ENCODE measurements around the gene INS. TPM values are rescaled to one million over a fixed set of nuclear protein-coding genes. Genes with fewer than 3 reads are reported as not detected.
A peak's percentile ranks its signal among the peaks of the same experiment; 100 is the strongest.

INS gene
- total and polyA plus RNA-seq, 2 of the 8 experiments (the other 6 are each of a cell fraction or from before 2014, with no cell fraction given) = not detected

DNA sequence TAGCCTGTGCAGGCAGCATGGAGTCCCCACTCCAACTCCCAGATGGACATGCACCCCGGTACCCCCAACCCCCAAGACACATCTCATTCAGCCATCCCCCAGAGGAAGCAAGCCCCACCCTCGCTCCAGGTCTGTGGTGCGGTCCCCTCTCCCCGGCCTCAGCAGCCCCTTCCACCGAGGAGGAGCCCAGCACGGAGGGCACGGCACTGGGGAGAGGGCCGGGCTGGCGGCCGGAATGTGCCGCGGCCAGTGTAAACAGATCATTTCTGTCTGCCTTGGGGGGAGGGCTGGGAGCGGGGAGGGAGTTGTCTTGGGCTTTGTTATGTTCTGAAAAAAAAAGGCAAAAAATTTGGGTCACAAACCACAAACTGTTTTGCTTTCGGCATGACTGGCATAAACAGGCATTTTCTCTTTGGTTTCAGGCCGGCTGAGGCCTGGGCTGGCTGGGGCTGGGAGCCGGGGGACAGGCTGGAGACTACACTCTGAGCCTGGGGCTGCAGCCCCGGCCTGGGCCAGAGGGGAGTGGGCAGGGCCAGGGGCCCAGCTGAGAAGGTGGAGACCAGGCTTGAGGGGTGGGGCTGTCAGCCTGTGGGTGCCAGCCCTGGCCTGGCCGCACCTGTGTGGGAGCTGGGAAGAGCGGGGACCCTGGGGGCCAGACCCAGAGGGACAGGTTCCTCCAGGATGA lies 38.6 kb downstream of the INS start:
- Histone ChIP-seq H3K4me2 (ENCODE audit: insufficient read depth in 1 of 2, low read depth in 2 of 2, low read length in 2 of 2) (no peak overlapping the region), H3K4me3 (ENCODE audit: extremely low read depth in 1 of 4, insufficient read depth in 2 of 4, low read depth in 3 of 4, low read length in 4 of 4) (no peak overlapping the region), H4K8ac (ENCODE audit: extremely low read depth, insufficient read depth, low read length) (peak overlapping the region; percentile 7; the same call in 1 of the 2 replicates), H3K79me2 (ENCODE audit: control insufficient read depth in 1 of 2, insufficient read depth in 2 of 2, low read length in 2 of 2) (no peaks in the 10 kb centered on the region), H2BK5ac (ENCODE audit: low read depth, low read length) (no peak overlapping the region), H3K56ac (replicated peaks; ENCODE audit: insufficient read length, low read depth, low read length) (no peak overlapping the region), H3K23me2 (ENCODE audit: low read depth, low read length) (peaks cover 18% of the 10 kb centered on the region; the same call in 1 of the 2 replicates), H2BK20ac (ENCODE audit: low read length) (no peak overlapping the region), H2AFZ (ENCODE audit: low read length) (no peak overlapping the region), H4K20me1 (replicated peaks in 1 of 2; ENCODE audit: control insufficient read depth in 1 of 2, insufficient read depth in 2 of 2, low read length in 2 of 2) (peaks cover 0 to 3% of the 10 kb centered on the region in 2 experiments), H3K27ac (ENCODE audit: low read depth, low read length) (no peak overlapping the region), H4K5ac (ENCODE audit: insufficient read length, low read depth, low read length) (no peak overlapping the region), H3K4me1 (replicated peaks in 1 of 4; ENCODE audit: control insufficient read depth in 3 of 4, insufficient read depth in 4 of 4, low read length in 3 of 4) (peaks cover 0 to 5% (median 0%) of the 10 kb centered on the region in 4 experiments; a peak in 1 of 7 replicates), H2AK5ac (ENCODE audit: low read depth, low read length) (no peak overlapping the region), H2BK120ac (replicated peaks; ENCODE audit: low read depth, low read length) (no peak overlapping the region), H3K9ac (replicated peaks in 1 of 4; ENCODE audit: extremely low read depth in 1 of 4, low read depth in 3 of 4, low read length in 3 of 4) (no peak overlapping the region), H4K91ac (replicated peaks; ENCODE audit: insufficient read length, low read length) (no peak overlapping the region), H2BK15ac (ENCODE audit: low read length) (no peak overlapping the region), H3K23ac (ENCODE audit: insufficient read length) (no peak overlapping the region), H2BK12ac (ENCODE audit: low read depth, low read length) (0 out of 2 replicates have a peak overlapping the region, but pooled peaks have one; percentile 39), H3K36me3 (ENCODE audit: control insufficient read depth in 2 of 4, insufficient read depth in 4 of 4, low read length in 3 of 4) (no peaks in the 10 kb centered on the region), H3K9me3 (ENCODE audit: insufficient read depth in 2 of 2, low read depth in 1 of 2, low read length in 1 of 2) (0 out of 4 replicates have a peak, but pooled peaks cover 0 to under 1% of the 10 kb centered on the region in 2 experiments), H3K79me1 (ENCODE audit: low read depth, low read length) (no peaks in the 10 kb centered on the region), H3K4ac (replicated peaks; ENCODE audit: insufficient read length, low read depth, low read length) (no peak overlapping the region), H3K14ac (ENCODE audit: insufficient read length) (no peak overlapping the region), H3K27me3 (replicated peaks in 1 of 4; ENCODE audit: control insufficient read depth in 3 of 4, extremely low read depth in 1 of 4, insufficient read depth in 3 of 4, low read length in 3 of 4) (no peaks in the 10 kb centered on the region; a peak in 1 of 7 replicates), H3K18ac (ENCODE audit: extremely low read depth, low read length) (no peak overlapping the region; the same call in 1 of the 2 replicates)
- FAIRE-seq = no peak
- peak in 1 of 2 experiments; percentile 47 for DNase-seq (ENCODE audit: low read depth in 1 of 2, low spot score in 2 of 2)
- TF ChIP-seq SUZ12 (IDR thresholded peaks at IDR 0.05; ENCODE audit: low read length) (no peak), SIRT6 (IDR thresholded peaks at IDR 0.05; ENCODE audit: low read length) (no peak), EZH2 (IDR thresholded peaks at IDR 0.05; ENCODE audit: low read depth, low read length, severe bottlenecking) (no peak), BACH1 (IDR thresholded peaks at IDR 0.05; ENCODE audit: low read length) (no peak), GTF2F1 (IDR thresholded peaks at IDR 0.05; ENCODE audit: borderline replicate concordance, low read depth, low read length) (no peak)
- TF ChIP-seq, protein P1, sequence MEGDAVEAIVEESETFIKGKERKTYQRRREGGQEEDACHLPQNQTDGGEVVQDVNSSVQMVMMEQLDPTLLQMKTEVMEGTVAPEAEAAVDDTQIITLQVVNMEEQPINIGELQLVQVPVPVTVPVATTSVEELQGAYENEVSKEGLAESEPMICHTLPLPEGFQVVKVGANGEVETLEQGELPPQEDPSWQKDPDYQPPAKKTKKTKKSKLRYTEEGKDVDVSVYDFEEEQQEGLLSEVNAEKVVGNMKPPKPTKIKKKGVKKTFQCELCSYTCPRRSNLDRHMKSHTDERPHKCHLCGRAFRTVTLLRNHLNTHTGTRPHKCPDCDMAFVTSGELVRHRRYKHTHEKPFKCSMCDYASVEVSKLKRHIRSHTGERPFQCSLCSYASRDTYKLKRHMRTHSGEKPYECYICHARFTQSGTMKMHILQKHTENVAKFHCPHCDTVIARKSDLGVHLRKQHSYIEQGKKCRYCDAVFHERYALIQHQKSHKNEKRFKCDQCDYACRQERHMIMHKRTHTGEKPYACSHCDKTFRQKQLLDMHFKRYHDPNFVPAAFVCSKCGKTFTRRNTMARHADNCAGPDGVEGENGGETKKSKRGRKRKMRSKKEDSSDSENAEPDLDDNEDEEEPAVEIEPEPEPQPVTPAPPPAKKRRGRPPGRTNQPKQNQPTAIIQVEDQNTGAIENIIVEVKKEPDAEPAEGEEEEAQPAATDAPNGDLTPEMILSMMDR (IDR thresholded peaks at IDR 0.05; ENCODE audit: control extremely low read depth in 1 of 3, insufficient read depth in 1 of 3, low read depth in 1 of 3, low read length in 3 of 3) = no peak
- WGBS, 2 experiments (ENCODE audit: extremely low coverage in 1 of 2, insufficient coverage in 1 of 2, insufficient read length in 1 of 2, insufficient replicate concordance in 2 of 2, low coverage in 1 of 2, low lambda C conversion rate in 2 of 2, missing lambda C conversion rate in 1 of 2) = 73% methylated on average over 16 of the region's 19 CpGs; no CpG with 5 or more reads in 1 of the 2 experiments
- ChIA-PET POLR2A (ENCODE audit: partially characterized antibody) (interaction anchor here (0.6 kb wide), 1 partner anchor 279 kb away, joined by 3 read pairs; no protein-coding TSS in a partner anchor), CTCF (ENCODE audit: partially characterized antibody) (interaction anchor here (1.0 to 1.4 kb wide), 5 partner anchors 15 to 141 kb away, joined by 3 to 9 read pairs (median 3); no protein-coding TSS in a partner anchor)

Data from H1 (cell line).